SK-N-SH treated with all-trans-retinoic acid at 6 μM for 48 hours (cell line): ENCODE measurements around the gene CHRNA1.

Source experiments
- ATAC-seq: fragments of 200-7000 bp; cut with Tn5 transposase; 3 replicates; pipeline ENCODE4 v1.9.1; 2020; ENCODE audit warnings: mild to moderate bottlenecking, moderate library complexity
- ARNTL ChIP-seq: fragments of 450-650 bp; formaldehyde crosslinking; IDR thresholded peaks from 2 replicates; pipeline ENCODE4 v1.5.0; 2020; ENCODE audit warnings: low read depth, mild to moderate bottlenecking, moderate library complexity, borderline replicate concordance
- CREB5 ChIP-seq: fragments of 250-450 bp; sonication (Bioruptor Pico); IDR thresholded peaks from 2 replicates; pipeline ENCODE4 v1.5.1; 2020; ENCODE audit warnings: low read depth, mild to moderate bottlenecking, moderate library complexity
- ESRRG ChIP-seq: fragments of 250-450 bp; sonication (Bioruptor Pico); IDR thresholded peaks from 2 replicates; pipeline ENCODE4 v1.6.1; 2021; ENCODE audit warnings: mild to moderate bottlenecking
- GLIS3 ChIP-seq: fragments of 250-450 bp; sonication (Bioruptor Pico); IDR thresholded peaks from 2 replicates; pipeline ENCODE4 v1.5.0; 2020; ENCODE audit warnings: mild to moderate bottlenecking, moderate library complexity
- ISL1 ChIP-seq: fragments of 250-450 bp; sonication (Bioruptor Pico); IDR thresholded peaks from 2 replicates; pipeline ENCODE4 v2.1.2; 2022; ENCODE audit warnings: mild to moderate bottlenecking, moderate library complexity
- OSR1 ChIP-seq: fragments of 250-450 bp; sonication (Bioruptor Pico); IDR thresholded peaks from 2 replicates; pipeline ENCODE4 v1.8.0; 2022; ENCODE audit warnings: moderate library complexity, mild to moderate bottlenecking, inconsistent platforms
- POU6F1 ChIP-seq: fragments of 250-450 bp; sonication (Bioruptor Pico); IDR thresholded peaks from 2 replicates; pipeline ENCODE4 v1.8.0; 2021; ENCODE audit warnings: low read depth, mild to moderate bottlenecking, moderate library complexity, borderline replicate concordance
- PPARA ChIP-seq: fragments of 250-450 bp; sonication (Bioruptor Pico); IDR thresholded peaks from 2 replicates; pipeline ENCODE4 v1.5.0; 2020; ENCODE audit warnings: mild to moderate bottlenecking, borderline replicate concordance
- RARB ChIP-seq: fragments of 250-450 bp; sonication (Bioruptor Pico); IDR thresholded peaks from 2 replicates; pipeline ENCODE4 v1.8.0; 2021; ENCODE audit warnings: mild to moderate bottlenecking, moderate library complexity
- TCF4 ChIP-seq: fragments of 250-450 bp; sonication (Bioruptor Pico); IDR thresholded peaks from 2 replicates; pipeline ENCODE4 v1.8.0; 2021; ENCODE audit warnings: mild to moderate bottlenecking, moderate library complexity, borderline replicate concordance
- TOX ChIP-seq: fragments of 250-450 bp; sonication (Bioruptor Pico); IDR thresholded peaks from 2 replicates; pipeline ENCODE4 v1.8.0; 2021; ENCODE audit warnings: mild to moderate bottlenecking, moderate library complexity, borderline replicate concordance
- ZC3H10 ChIP-seq: fragments of 250-450 bp; sonication (Bioruptor Pico); IDR thresholded peaks from 2 replicates; pipeline ENCODE4 v1.5.1; 2021; ENCODE audit warnings: mild to moderate bottlenecking, moderate library complexity
- ZFP3 ChIP-seq: fragments of 250-450 bp; sonication (Bioruptor Pico); IDR thresholded peaks from 2 replicates; pipeline ENCODE4 v1.5.0; 2020; ENCODE audit warnings: mild to moderate bottlenecking, moderate library complexity
- ZFP30 ChIP-seq: fragments of 450-650 bp; formaldehyde crosslinking; IDR thresholded peaks from 2 replicates; pipeline ENCODE4 v1.5.0; 2022; ENCODE audit warnings: mild to moderate bottlenecking, moderate library complexity
- ZNF565 ChIP-seq: fragments of 450-650 bp; formaldehyde crosslinking; conservative IDR thresholded peaks from 2 replicates; pipeline ENCODE4 v1.5.0; 2020; ENCODE audit warnings: low read depth, mild to moderate bottlenecking, moderate library complexity
- ZNF70 ChIP-seq: fragments of 450-650 bp; formaldehyde crosslinking; IDR thresholded peaks from 2 replicates; pipeline ENCODE4 v1.5.0; 2020; ENCODE audit warnings: mild to moderate bottlenecking, moderate library complexity
- ZNF8 ChIP-seq: fragments of 450-650 bp; formaldehyde crosslinking; IDR thresholded peaks from 2 replicates; pipeline ENCODE4 v1.5.0; 2020; ENCODE audit warnings: mild to moderate bottlenecking, moderate library complexity
- TF ChIP-seq, protein P1 (sequence below): fragments of 250-450 bp; sonication (Bioruptor Pico); IDR thresholded peaks from 2 replicates; pipeline ENCODE4 v1.5.1; 2021; ENCODE audit warnings: mild to moderate bottlenecking, moderate library complexity

The CHRNA1 gene

GRCh38 chr2:174797781-174798276, 33.6 kb upstream of the CHRNA1 start (continued):
- TF ChIP-seq ZC3H10 (CRISPR knock-in tag), result no peak
- TF ChIP-seq CREB5 (CRISPR knock-in tag), result no peak

- ATAC-seq, result no peak
Observed at GRCh38 chr2:174796319-174796771, 32.1 kb upstream of the CHRNA1 start.

DNA sequence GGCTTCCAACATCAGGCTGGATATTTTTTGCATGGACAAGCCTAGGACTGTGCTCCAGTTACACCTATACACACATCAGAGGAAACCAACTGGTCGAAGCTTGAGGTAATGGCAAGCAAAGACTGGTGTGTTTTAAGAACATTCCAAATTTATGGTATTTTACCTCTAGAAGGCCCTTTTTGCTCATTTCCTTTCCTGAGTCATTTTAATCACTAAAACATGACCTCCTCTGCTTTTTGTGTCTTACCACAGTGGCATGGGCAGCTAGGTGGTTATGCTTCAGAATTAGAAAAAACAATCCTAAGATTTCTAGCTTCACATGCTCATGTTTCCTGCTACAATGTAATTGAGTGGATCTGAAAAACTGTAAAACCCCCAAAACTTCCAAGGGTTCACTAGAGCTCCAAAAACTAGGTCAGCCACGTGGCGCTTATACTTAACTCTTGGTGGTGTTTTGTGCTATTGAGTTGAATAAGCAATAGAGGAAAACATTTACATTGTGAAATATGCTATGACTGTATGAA, 30.6 kb upstream of the CHRNA1 start:
- ATAC-seq, result no peak; the same call in 2 of the 3 replicates

More at GRCh38 chr2:174796319-174796771, 32.1 kb upstream of the CHRNA1 start:
- TF ChIP-seq, protein P1, sequence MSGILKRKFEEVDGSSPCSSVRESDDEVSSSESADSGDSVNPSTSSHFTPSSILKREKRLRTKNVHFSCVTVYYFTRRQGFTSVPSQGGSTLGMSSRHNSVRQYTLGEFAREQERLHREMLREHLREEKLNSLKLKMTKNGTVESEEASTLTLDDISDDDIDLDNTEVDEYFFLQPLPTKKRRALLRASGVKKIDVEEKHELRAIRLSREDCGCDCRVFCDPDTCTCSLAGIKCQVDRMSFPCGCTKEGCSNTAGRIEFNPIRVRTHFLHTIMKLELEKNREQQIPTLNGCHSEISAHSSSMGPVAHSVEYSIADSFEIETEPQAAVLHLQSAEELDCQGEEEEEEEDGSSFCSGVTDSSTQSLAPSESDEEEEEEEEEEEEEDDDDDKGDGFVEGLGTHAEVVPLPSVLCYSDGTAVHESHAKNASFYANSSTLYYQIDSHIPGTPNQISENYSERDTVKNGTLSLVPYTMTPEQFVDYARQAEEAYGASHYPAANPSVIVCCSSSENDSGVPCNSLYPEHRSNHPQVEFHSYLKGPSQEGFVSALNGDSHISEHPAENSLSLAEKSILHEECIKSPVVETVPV (CRISPR knock-in tag), result no peak
- no peak for TF ChIP-seq ZNF70
- TF ChIP-seq ZFP3 (CRISPR knock-in tag), result no peak
- no peak for TF ChIP-seq RARB
- no peak for TF ChIP-seq TOX

DNA sequence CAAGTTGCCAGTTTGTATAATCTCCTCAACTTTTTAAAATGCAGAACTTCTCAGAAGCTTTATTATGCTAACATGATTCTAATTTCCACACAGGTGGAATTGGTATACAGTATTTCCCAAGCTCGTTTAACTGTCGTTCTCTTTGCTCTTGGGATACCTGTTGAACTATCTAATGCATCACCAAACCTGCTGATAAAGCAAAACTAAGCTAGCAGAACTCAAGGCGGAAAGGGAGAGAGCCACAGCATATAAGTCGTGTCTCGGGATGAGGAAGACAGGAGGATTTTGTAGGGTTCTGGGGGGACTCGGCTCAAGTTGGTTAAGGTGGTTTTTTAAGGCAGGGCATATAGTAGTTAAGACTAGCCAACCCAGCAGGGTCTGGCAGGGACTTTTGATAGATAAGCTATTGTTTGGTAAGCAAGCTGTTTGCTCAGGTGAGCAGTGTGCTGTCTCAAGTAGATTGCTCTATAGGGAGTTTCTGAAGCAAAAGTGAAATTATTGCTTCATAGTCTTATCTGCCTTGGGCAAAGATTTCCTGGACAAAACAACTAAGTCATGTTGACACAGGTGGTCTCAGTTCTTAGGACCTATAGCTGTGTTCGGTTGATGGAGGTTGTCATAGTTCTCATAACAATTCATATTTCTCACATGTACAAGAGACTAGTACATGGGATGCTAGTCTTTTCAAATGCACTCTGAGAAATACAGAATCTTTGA, 28.2 kb upstream of the CHRNA1 start:
- no peak for ATAC-seq
- no peak for TF ChIP-seq ESRRG (CRISPR knock-in tag)
- TF ChIP-seq GLIS3 (CRISPR knock-in tag), result no peak
- TF ChIP-seq ZNF8 (CRISPR knock-in tag), result no peak
- no peak for TF ChIP-seq ZFP3 (CRISPR knock-in tag)
- no peak for TF ChIP-seq TCF4 (CRISPR knock-in tag)
- no peak for TF ChIP-seq ZNF565
- TF ChIP-seq POU6F1, result no peak
- TF ChIP-seq ISL1 (CRISPR knock-in tag), result no peak
- TF ChIP-seq ZFP30, result no peak

More for the DNA sequence above, 30.6 kb upstream of the CHRNA1 start:
- no peak for TF ChIP-seq POU6F1
- no peak for TF ChIP-seq ZNF70
- TF ChIP-seq OSR1, result no peak
- no peak for TF ChIP-seq PPARA (CRISPR knock-in tag)
- no peak for TF ChIP-seq ARNTL (CRISPR knock-in tag)
- TF ChIP-seq, protein P1 (CRISPR knock-in tag), result no peak
- no peak for TF ChIP-seq ZFP30
- no peak for TF ChIP-seq ZC3H10 (CRISPR knock-in tag)
- TF ChIP-seq ZFP3 (CRISPR knock-in tag), result no peak
- no peak for TF ChIP-seq ZNF8 (CRISPR knock-in tag)
- no peak for TF ChIP-seq RARB
- no peak for TF ChIP-seq ISL1 (CRISPR knock-in tag)
- TF ChIP-seq, all 23 proteins: peak for 0
